ENCODE measurements around the gene CD83.

DNA sequence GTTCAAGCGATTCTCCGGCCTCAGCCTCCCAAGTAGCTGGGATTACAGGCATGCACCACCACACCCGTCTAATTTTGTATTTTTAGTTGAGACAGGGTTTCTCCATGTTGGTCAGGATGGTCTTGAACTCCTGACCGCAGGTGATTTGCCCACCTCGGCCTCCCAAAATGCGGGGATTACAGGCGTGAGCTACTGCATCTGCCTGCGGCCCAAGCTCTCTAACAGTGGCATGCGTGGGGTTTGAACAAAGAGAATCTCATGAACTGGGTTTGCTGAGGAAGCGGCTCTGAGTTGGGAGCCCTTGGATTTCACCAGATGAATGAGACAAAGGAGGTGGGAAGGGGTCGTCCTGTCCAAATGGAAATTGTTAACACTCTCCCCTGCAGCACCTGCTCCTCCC is 33.2 kb upstream of the CD83 start:
- TF ChIP-seq, protein P1, sequence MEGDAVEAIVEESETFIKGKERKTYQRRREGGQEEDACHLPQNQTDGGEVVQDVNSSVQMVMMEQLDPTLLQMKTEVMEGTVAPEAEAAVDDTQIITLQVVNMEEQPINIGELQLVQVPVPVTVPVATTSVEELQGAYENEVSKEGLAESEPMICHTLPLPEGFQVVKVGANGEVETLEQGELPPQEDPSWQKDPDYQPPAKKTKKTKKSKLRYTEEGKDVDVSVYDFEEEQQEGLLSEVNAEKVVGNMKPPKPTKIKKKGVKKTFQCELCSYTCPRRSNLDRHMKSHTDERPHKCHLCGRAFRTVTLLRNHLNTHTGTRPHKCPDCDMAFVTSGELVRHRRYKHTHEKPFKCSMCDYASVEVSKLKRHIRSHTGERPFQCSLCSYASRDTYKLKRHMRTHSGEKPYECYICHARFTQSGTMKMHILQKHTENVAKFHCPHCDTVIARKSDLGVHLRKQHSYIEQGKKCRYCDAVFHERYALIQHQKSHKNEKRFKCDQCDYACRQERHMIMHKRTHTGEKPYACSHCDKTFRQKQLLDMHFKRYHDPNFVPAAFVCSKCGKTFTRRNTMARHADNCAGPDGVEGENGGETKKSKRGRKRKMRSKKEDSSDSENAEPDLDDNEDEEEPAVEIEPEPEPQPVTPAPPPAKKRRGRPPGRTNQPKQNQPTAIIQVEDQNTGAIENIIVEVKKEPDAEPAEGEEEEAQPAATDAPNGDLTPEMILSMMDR (conservative IDR thresholded peaks at IDR 0.05; ENCODE audit: low read depth, low read length): no peak
- TF ChIP-seq EZH2 (IDR thresholded peaks at IDR 0.05; ENCODE audit: low read length, unreplicated experiment) (no peak), EZH2phosphoT487 (IDR thresholded peaks at IDR 0.05; ENCODE audit: borderline replicate concordance, low read length) (no peak)
